Transverse colon (tissue), 4 donors: ENCODE measurements around the gene PANK3.
"Not testable (repeated sequence)": the region's sequence is repeated elsewhere in the genome, so short reads cannot be mapped to it uniquely, and the experiment has no call there.

ENCODE experiments used
- CTCF ChIP-seq, 5 experiments: fragments of 200-600 bp in 3 of 5; fragments of 450-650 bp in 2 of 5; sonication (generic) in 3 of 5; IDR thresholded peaks; 1 replicate in 2 of 5; 2 replicates in 3 of 5; pipeline ENCODE4 v1.5.1; 2016 to 2017; ENCODE audit warnings: antibody characterized with exemption in 5 of 5, inconsistent platforms in 3 of 5, mild to moderate bottlenecking in 2 of 5, moderate library complexity in 1 of 5
- EP300 ChIP-seq: sonication (generic); formaldehyde crosslinking; IDR thresholded peaks from one replicate; pipeline ENCODE4 v1.6.1; 2017; ENCODE audit warnings: antibody characterized with exemption, low read depth
- POLR2AphosphoS5 ChIP-seq, 3 donors: sonication (generic); formaldehyde crosslinking; IDR thresholded peaks; one replicate each; pipeline ENCODE4 v1.6.1; 2016; ENCODE audit warnings: antibody characterized with exemption in 3 of 3

- TF ChIP-seq CTCF (IDR thresholded peaks at IDR 0.05); POLR2AphosphoS5 (IDR thresholded peaks at IDR 0.05); EP300: not testable (repeated sequence)
These were observed 1.8 kb upstream of the PANK3 start for GRCh38 chr5:168580814-168581469.
